ENCODE data around the gene FAM107B.

Gene FAM107B

DNA sequence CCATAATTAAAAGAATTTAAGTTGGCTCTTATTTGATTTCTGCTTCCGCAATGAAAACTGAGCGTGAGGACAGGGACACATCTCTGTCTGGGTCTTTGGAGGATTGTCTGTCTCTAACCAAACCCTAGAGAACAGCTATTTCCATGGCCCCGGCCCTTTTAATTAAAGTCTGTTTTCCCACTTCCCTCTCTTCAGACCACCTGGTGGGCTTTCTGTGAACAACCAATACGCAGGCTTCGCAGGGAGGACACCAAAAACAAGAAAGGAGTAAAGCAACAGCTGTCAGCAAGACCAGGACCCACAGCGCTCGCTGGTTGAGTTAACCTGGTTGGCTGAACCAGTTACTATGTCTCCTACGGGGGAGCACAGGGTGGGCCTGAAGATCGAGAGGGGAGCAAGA lies 226.9 kb downstream of the FAM107B start:
- TF ChIP-seq, protein P1, sequence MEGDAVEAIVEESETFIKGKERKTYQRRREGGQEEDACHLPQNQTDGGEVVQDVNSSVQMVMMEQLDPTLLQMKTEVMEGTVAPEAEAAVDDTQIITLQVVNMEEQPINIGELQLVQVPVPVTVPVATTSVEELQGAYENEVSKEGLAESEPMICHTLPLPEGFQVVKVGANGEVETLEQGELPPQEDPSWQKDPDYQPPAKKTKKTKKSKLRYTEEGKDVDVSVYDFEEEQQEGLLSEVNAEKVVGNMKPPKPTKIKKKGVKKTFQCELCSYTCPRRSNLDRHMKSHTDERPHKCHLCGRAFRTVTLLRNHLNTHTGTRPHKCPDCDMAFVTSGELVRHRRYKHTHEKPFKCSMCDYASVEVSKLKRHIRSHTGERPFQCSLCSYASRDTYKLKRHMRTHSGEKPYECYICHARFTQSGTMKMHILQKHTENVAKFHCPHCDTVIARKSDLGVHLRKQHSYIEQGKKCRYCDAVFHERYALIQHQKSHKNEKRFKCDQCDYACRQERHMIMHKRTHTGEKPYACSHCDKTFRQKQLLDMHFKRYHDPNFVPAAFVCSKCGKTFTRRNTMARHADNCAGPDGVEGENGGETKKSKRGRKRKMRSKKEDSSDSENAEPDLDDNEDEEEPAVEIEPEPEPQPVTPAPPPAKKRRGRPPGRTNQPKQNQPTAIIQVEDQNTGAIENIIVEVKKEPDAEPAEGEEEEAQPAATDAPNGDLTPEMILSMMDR (IDR thresholded peaks at IDR 0.05; ENCODE audit: low read depth, low read length, missing control alignments) = no peak
- no peak overlapping the region for H3K4me3 ChIP-seq (replicated peaks; ENCODE audit: low read depth, low read length)
- DNase-seq (ENCODE audit: extremely low read depth, low read depth) = no peak

DNA sequence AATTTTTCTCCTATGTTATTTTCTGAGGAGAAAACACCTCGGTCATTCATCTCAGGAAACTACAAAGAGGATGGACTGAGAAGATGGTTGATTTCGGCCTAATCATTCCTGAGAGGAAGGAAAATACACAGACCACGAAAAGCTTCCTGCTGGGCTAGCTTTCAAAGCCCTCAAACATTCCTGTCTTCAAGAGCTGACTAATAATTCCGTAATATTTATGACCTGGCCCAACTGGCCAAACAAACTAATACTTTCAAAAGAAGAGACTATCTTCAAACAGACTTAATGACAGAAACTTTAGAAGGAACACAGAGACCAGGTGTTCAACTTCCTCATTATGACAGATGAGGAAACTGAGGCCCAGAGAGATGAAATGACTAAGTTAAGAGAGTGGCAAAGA lies 228.9 kb downstream of the FAM107B start:
- DNase-seq (ENCODE audit: extremely low read depth, low read depth) = no peak
- TF ChIP-seq, protein P1 (IDR thresholded peaks at IDR 0.05; ENCODE audit: low read depth, low read length, missing control alignments) = no peak
- no peak overlapping the region for H3K4me3 ChIP-seq (replicated peaks; ENCODE audit: low read depth, low read length)

DNA sequence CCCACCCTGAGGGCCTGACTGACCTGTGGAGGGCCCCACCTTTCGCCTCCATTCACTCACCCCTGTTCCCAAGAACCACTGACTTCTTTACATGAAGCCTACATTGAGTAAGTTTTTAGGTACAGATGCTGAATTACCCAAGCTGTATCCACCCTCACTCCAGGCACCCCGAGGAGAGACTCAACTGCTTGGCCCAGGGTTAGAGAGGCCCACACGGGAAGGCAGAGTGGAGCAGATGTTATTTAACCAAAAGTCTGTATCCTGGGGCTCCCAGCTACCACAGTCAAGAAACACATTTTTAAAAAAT lies 230.8 kb downstream of the FAM107B start:
- no peak for DNase-seq (ENCODE audit: extremely low read depth, low read depth)
- TF ChIP-seq, protein P1 (IDR thresholded peaks at IDR 0.05; ENCODE audit: low read depth, low read length, missing control alignments) = no peak
- H3K4me3 ChIP-seq (replicated peaks; ENCODE audit: low read depth, low read length) = no peak overlapping the region

DNA sequence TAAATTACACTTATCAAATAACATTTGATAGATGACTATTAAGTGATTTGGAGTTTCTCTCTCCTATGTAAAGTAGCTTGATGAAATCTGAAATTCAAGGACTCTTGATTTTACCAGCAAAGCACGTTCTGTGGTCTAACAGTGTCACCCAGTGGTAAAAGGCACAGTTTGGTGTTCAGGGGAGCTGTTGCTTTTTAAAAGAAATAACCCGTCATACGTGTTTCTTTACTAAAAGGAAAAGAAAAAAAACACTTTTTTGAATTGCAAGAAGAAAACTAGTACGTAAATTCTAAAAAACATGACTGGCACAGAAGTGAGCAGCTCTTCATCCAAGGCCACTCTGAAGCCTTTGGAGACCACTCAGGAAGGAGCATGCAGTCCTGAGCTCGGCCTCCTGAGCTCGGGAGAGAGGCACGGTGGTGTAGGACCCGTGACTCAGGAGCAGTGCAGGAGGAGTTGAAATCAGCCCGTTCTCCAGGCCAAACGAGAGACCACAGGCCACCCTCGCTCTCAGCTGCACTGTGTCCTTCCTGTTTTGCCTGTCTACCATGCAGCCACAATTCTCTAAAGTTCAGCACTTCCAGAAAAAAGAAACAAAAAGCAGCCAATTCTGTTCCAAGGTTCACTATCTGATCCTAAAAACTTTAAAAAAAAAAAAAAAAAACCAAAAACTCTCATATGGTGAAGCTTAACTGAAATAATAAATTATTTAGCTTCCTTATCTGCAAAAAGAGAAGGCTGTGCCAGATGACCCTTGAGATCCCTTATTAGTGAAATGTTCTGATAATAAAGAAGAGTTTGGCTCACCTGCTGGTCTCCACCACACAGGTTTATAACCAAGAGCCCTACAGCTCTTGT lies 231.4 kb downstream of the FAM107B start:
- no peak for DNase-seq (ENCODE audit: extremely low read depth, low read depth)
- H3K4me3 ChIP-seq (replicated peaks; ENCODE audit: low read depth, low read length) = no peak overlapping the region
- TF ChIP-seq, protein P1 (IDR thresholded peaks at IDR 0.05; ENCODE audit: low read depth, low read length, missing control alignments) = no peak

DNA sequence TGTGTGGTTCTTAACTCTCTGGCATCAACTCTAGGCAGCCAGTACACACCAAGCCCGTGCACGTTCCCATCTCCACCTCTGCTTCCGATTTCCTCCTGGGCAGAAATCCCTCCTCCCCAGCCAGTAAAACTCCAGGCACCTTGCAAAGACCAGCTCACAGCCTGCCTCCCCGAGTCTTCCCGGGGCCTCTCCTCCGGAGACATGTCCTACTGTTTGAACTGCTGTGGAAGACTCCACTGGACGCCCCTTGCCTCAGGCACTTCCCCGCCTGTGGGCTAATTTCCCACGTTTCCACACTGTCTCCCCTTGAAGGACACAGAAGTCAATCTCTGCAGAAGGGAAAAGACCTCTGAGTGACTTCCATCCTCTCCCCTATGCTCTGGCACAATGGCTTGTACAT lies 233.3 kb downstream of the FAM107B start:
- H3K4me3 ChIP-seq (replicated peaks; ENCODE audit: low read depth, low read length) = no peak overlapping the region
- TF ChIP-seq, protein P1 (IDR thresholded peaks at IDR 0.05; ENCODE audit: low read depth, low read length, missing control alignments) = no peak
- no peak for DNase-seq (ENCODE audit: extremely low read depth, low read depth)

DNA sequence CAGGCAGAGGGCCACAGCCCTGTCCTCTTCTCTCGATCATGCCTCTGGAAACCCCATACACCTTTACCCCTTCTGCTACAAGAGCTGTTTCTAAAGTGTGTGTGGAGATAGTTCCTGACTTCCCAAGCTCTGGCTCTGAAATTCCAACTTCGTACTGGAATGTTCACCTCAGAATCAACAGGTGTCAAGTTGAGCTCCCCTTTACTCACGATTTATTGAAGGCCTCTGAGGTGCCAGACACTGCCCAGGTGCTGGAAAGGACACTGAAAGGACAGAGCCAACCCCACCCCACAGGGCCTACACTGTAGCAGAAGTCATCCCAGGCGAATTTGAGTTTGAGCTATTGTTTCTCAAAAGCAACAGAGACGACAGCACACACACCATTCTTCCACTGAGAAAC lies 234.1 kb downstream of the FAM107B start:
- no peak overlapping the region for H3K4me3 ChIP-seq (replicated peaks; ENCODE audit: low read depth, low read length)
- no peak for DNase-seq (ENCODE audit: extremely low read depth, low read depth)
- TF ChIP-seq, protein P1 (IDR thresholded peaks at IDR 0.05; ENCODE audit: low read depth, low read length, missing control alignments) = no peak

DNA sequence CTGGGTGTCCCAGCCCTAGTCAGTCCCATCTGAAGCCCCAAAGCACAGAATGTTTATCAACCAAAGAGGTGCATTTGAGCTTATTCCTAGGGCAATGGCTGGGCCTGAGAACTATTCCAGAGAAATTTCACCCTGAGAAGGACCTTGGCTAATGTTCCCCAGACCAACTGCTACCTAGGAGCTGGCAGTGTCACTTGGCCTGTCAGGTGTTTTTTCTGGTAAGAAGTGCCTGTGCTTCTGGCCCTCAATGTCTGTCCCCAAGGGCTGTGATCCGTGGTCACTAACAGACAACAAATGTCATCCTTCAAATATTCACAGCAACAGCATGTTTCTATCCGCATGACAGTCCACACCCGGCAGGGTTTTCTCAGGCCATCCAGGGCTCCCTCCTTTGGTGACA lies 234.6 kb downstream of the FAM107B start:
- no peak overlapping the region for H3K4me3 ChIP-seq (replicated peaks; ENCODE audit: low read depth, low read length)
- no peak for DNase-seq (ENCODE audit: extremely low read depth, low read depth)
- TF ChIP-seq, protein P1 (IDR thresholded peaks at IDR 0.05; ENCODE audit: low read depth, low read length, missing control alignments) = no peak

Measured in HFF-Myc (cell line).